ENCODE measurements around the gene PPP1R16B.
A peak's percentile ranks its signal among the peaks of the same experiment; 100 is the strongest.

The PPP1R16B gene

GRCh38 chr20:38896009-38896594 lies 90.6 kb downstream of the PPP1R16B start:
- DNase-seq (ENCODE audit: low read depth in 2 of 2): no peak

- no peak for DNase-seq (ENCODE audit: low read depth in 2 of 2)
Observed at GRCh38 chr20:38897267-38897666, 91.8 kb downstream of the PPP1R16B start.

GRCh38 chr20:38900606-38901005 lies 95.1 kb downstream of the PPP1R16B start:
- DNase-seq (ENCODE audit: low read depth in 2 of 2): no peak

- DNase-seq (ENCODE audit: low read depth in 2 of 2): no peak
Observed at GRCh38 chr20:38902601-38903000, 97.1 kb downstream of the PPP1R16B start.

DNA sequence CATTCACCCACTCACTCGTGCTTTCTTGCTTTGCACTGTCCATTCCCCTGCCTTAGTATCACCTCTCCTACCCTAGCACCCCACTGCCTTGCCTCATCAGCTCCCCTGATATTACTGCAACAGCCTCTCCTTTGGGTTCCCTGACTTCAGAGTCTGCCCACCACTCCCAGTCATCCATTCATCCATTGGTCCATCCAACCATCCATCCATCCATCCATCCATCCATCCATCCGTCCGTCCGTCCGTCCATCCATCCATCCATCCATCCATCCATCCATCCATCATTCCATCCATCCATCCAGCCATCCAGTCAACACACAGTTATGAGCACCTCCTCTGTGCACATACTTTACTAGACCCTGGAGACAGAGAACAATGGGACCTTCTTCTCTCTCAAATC lies 97.8 kb downstream of the PPP1R16B start:
- no peak for DNase-seq (ENCODE audit: low read depth in 2 of 2)

- no peak for DNase-seq (ENCODE audit: low read depth in 2 of 2)
Observed at GRCh38 chr20:38905375-38905774, 99.9 kb downstream of the PPP1R16B start.

DNA sequence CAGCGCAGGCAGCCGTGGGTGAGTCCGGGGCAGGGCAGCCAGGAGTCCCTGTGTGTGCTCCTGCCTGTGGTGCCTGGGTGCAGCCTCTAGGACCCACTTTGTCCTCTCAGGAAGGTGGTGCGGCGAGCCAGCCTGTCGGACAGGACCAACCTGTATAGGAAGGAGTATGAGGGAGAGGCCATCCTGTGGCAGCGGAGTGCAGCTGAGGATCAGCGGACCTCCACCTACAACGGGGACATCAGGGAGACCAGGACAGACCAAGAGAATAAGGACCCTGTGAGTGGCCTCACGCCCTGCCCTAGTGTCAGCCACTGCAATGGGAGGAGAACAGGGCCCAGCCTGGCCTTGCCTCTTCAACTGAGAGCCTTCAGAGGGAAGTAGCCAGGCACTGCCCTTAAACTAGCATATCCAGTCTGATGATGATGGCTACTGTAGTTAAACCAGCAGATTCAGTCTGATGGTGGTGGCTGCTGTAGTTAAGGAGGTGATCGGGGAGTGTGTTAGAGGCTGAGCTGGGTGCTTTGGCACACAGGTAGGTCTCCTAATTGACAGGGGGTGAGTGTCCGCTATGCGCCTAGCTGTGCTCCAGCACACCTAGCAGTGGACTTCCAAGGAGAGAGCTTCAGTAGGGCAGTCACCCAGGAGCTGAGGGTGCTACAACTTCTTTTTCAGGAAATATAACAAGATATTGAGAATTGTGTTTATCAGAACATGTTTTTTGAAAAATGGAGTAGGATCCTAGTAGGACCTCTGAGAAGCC lies 102.6 kb downstream of the PPP1R16B start:
- DNase-seq (ENCODE audit: low read depth in 2 of 2): no peak

DNA sequence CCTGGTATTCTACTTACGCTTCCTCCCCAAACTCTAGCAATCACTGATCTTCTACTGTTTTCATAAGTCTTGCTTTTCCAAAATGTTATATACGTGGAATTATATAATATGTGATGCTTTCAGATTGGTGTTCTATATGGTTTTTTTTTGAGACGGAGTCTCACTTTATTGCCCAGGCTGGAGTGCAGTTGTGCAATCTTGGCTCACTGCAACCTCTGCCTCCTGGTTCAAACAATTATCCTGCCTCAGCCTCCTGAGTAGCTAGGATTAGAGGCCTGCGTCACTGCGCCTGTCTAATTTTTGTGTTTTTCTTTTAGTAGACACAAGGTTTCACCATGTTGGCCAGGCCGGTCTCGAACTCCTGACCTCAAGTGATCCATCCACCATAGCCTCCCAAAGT lies 109.9 kb downstream of the PPP1R16B start:
- no peak for DNase-seq (ENCODE audit: low read depth in 2 of 2)

- no peak for DNase-seq (ENCODE audit: low read depth in 2 of 2)
Observed at GRCh38 chr20:38917657-38918056, 112.2 kb downstream of the PPP1R16B start.

DNA sequence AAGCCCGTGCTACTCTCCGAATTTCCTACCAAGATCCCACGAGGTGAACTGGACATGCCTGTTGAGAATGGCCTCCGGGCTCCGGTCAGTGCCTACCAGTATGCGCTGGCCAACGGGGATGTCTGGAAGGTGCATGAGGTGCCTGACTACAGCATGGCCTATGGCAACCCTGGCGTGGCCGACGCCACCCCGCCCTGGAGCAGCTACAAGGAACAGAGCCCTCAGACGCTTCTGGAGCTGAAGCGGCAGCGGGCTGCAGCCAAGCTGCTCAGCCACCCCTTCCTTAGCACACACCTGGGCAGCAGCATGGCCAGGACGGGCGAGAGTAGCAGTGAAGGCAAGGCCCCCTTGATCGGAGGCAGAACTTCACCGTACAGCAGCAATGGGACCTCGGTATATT lies 112.7 kb downstream of the PPP1R16B start:
- no peak for DNase-seq (ENCODE audit: low read depth in 2 of 2)

- no peak for DNase-seq (ENCODE audit: low read depth in 2 of 2)
Observed at GRCh38 chr20:38919683-38920082, 114.2 kb downstream of the PPP1R16B start.

GRCh38 chr20:38920411-38920810 lies 114.9 kb downstream of the PPP1R16B start:
- DNase-seq (ENCODE audit: low read depth in 2 of 2): no peak

- no peak for DNase-seq (ENCODE audit: low read depth in 2 of 2)
Observed at GRCh38 chr20:38920851-38921250, 115.4 kb downstream of the PPP1R16B start.

DNA sequence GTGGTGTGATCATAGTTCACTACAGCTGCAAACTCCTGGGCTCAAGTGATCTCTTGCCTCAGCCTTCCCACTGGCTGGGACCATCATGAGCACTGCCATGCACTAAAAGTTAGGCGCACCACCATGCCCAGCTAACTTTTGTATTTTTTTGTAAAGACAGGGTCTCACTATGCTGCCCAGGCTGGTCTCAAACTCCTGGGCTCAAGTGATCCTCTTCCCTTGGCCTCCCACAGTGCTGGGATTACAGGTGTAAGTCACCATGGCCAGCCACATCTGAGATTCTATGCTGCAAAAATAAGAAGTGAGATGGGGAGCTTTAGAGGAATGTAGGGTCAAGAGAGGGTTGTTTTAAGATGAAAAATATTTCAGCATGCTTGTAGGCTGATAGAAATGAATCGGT lies 119.2 kb downstream of the PPP1R16B start:
- DNase-seq (ENCODE audit: low read depth in 2 of 2): no peak

DNA sequence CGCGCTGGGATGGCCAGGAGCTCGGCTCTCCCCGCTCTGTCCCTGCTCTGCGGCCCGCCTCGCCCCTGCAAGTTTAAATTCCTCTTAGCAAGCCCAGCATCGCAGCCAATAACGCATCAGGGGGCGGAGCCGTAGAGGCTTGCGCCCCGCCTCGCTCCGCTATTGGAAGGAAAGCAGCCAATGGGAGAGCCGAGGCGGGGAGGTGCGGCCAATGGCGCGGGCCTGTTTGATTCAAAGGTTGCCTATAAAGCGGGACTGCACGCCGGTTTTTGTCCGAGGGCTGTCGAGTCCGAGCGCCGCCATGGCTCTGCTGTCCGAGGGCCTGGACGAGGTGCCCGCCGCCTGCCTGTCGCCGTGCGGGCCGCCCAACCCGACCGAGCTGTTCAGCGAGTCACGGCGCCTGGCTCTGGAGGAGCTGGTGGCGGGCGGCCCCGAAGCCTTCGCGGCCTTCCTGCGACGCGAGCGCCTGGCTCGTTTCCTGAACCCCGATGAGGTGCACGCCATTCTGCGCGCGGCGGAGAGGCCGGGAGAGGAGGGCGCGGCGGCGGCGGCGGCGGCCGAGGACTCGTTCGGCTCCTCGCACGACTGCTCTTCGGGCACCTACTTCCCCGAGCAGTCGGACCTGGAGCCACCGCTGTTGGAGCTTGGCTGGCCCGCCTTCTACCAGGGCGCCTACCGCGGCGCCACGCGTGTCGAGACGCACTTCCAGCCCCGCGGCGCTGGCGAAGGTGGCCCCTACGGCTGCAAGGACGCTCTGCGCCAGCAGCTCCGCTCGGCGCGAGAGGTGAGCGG lies 120.8 kb downstream of the PPP1R16B start, which contains the start of gene FAM83D:
Gene FAM83D (plus strand): TSS at position 276 of the 792 bp plus-strand sequence. CDS start 26 bp downstream, at position 302.
- DNase-seq (ENCODE audit: low read depth in 2 of 2): peak; percentile 96

GRCh38 chr20:38926934-38927616 lies 121.6 kb downstream of the PPP1R16B start:
- DNase-seq (ENCODE audit: low read depth in 2 of 2): peak; percentile 7 to 20

DNA sequence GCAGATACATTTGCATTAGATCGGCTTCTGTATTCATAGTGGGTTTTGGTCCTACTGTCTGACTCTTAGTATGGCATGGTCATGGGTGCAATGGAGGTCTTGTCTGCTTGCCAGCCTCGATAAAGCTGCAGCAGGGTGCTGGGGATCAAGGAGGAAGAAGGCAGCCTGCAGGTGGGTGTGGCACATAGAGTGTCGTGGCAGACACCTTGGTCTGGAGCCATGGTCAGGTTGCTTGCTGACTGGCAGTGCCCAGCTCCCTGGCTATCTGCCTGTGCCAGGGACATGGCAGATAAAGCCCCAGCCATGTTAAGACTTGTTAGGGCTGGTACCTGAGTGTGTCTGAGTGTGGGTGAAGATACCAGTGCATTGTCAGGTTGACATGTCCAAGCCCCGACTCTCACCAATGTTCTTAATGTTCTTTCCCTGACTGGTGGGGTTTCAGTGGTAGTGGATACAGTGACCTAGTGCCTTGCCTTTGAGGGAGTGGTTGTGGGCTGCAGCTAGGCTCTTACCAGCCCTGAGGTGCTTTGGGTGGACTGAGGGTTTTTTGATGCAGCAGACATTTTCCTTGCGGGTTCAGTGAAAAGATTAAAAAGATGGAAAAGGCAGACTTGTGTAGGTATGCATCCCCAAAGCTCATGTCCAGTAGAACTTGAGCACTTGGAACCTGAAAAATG lies 122.5 kb downstream of the PPP1R16B start:
- DNase-seq (ENCODE audit: low read depth in 2 of 2): no peak

GRCh38 chr20:38930242-38930569 lies 124.7 kb downstream of the PPP1R16B start:
- DNase-seq (ENCODE audit: low read depth in 2 of 2): no peak

DNA sequence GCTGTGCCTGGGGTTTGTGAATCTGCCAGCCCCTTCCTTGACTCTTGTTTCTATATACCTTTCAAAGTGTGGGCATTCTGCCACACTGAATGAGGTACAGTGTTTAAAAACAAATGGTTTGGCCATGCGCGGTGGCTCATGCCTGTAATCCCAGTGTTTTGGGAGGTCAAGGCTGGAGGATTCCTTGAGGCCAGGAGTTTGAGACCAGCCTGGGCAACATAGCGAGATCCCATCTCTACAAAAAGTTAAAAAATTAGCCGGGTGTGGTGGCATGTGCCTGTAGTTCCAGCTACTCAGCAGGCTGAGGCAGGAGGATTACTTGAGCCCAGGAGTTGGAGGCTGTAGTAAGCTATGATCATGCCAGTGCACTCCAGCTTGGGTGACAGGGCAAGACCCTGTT lies 126.5 kb downstream of the PPP1R16B start:
- DNase-seq (ENCODE audit: low read depth in 2 of 2): no peak

- peak; percentile 33 to 34 for DNase-seq (ENCODE audit: low read depth in 2 of 2)
Observed at GRCh38 chr20:38932457-38933120, 127.1 kb downstream of the PPP1R16B start.

DNA sequence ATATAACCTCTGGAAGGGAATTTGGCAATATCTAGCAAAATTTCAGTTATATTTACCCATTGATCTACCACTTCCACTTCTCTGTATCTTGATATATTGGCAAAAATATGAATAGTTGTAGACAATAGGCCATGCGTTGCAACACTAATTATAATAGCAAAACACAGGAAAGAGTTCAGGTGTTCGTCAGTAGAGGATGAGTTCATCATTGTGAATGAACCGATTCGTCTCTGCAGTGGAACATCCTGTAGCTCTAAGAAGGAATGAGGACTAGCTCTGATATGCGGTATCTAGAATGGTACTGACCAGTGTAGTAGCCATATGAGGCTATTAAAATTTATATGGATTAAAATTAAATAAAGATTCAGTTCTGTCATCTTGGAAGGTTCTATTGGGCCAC lies 129.0 kb downstream of the PPP1R16B start:
- DNase-seq (ENCODE audit: low read depth in 2 of 2): no peak

Data from fibroblast of skin of left quadriceps (primary cell).